ENCODE data around the gene NELL1. TPM values are rescaled to one million over a fixed set of nuclear protein-coding genes. Genes with fewer than 3 reads are reported as not detected.

NELL1 gene
- total RNA-seq, 1 experiment from 2014 or later, result not detected

DNA sequence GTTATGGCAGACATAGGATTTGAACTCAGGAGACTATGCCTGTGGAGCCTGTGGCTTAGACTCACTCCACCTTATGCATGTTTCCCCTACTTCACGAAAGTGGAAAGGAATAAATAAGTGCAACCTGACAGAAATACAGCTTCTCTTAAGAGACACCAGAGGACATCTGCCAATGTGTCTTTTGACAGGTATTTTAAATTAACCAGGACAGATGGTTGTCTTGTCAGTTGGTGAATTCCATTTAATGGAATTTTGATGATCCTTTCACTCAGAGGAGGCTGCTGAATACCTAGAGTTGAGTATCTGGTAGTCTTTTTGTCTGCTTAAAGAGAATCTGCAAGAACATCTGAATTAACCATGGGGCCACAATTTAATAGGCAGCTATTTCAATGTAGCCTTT lies 46.1 kb downstream of the NELL1 start:
- ATAC-seq (no peak), DNase-seq (ENCODE audit: low read depth, low spot score) (no peak)
- intact Hi-C loops (cut with micrococcal nuclease; ENCODE audit: unreplicated experiment), result no loop called here
- Histone ChIP-seq H3K4me3 (ENCODE audit: low read depth in 2 of 2, low read length in 2 of 2) (no peak overlapping the region), H3K36me3 (ENCODE audit: control insufficient read depth, insufficient read depth, low read length) (no peaks in the 10 kb centered on the region), H3K27ac (ENCODE audit: low read length) (no peak overlapping the region), H3K9me3 (ENCODE audit: control insufficient read depth, insufficient read depth, low read depth, low read length) (no peaks in the 10 kb centered on the region), H3K4me1 (ENCODE audit: control insufficient read depth, insufficient read depth, low read length) (no peaks in the 10 kb centered on the region), H3K27me3 (ENCODE audit: control insufficient read depth, insufficient read depth, low read length) (no peaks in the 10 kb centered on the region)
- CTCF ChIA-PET, result no interaction called here
- in situ Hi-C loops (cut with HindIII; ENCODE audit: low pct_unique_long_range_greater_than_20kb, low sequenced_read_pairs), result no loop called here
- POLR2A ChIA-PET, result no interaction called here
- TF ChIP-seq POLR2AphosphoS5 (IDR thresholded peaks at IDR 0.05; ENCODE audit: low read depth, low read length) (no peak), TCF7L2 (IDR thresholded peaks at IDR 0.05; ENCODE audit: low read depth, low read length) (no peak), SIN3A (IDR thresholded peaks at IDR 0.05; ENCODE audit: borderline replicate concordance, insufficient read depth, low read depth, low read length) (no peak), CTCF (IDR thresholded peaks at IDR 0.05) (no peak)
- TF ChIP-seq, protein P1, sequence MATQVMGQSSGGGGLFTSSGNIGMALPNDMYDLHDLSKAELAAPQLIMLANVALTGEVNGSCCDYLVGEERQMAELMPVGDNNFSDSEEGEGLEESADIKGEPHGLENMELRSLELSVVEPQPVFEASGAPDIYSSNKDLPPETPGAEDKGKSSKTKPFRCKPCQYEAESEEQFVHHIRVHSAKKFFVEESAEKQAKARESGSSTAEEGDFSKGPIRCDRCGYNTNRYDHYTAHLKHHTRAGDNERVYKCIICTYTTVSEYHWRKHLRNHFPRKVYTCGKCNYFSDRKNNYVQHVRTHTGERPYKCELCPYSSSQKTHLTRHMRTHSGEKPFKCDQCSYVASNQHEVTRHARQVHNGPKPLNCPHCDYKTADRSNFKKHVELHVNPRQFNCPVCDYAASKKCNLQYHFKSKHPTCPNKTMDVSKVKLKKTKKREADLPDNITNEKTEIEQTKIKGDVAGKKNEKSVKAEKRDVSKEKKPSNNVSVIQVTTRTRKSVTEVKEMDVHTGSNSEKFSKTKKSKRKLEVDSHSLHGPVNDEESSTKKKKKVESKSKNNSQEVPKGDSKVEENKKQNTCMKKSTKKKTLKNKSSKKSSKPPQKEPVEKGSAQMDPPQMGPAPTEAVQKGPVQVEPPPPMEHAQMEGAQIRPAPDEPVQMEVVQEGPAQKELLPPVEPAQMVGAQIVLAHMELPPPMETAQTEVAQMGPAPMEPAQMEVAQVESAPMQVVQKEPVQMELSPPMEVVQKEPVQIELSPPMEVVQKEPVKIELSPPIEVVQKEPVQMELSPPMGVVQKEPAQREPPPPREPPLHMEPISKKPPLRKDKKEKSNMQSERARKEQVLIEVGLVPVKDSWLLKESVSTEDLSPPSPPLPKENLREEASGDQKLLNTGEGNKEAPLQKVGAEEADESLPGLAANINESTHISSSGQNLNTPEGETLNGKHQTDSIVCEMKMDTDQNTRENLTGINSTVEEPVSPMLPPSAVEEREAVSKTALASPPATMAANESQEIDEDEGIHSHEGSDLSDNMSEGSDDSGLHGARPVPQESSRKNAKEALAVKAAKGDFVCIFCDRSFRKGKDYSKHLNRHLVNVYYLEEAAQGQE (IDR thresholded peaks at IDR 0.05; ENCODE audit: insufficient read depth in 1 of 2, low read depth in 2 of 2, low read length in 1 of 2), result no peak
- BruUV-seq (replicated peaks), result no TSS peak

- in situ Hi-C loops (cut with HindIII; ENCODE audit: low pct_unique_long_range_greater_than_20kb, low sequenced_read_pairs) (no loop called here), intact Hi-C loops (cut with micrococcal nuclease; ENCODE audit: unreplicated experiment) (no loop called here)
- ChIA-PET CTCF (no interaction called here), POLR2A (no interaction called here)
- Histone ChIP-seq H3K36me3 (ENCODE audit: control insufficient read depth, insufficient read depth, low read length) (no peaks in the 10 kb centered on the region), H3K4me1 (ENCODE audit: control insufficient read depth, insufficient read depth, low read length) (no peaks in the 10 kb centered on the region), H3K27ac (ENCODE audit: low read length) (no peak overlapping the region), H3K27me3 (ENCODE audit: control insufficient read depth, insufficient read depth, low read length) (no peaks in the 10 kb centered on the region), H3K9me3 (ENCODE audit: control insufficient read depth, insufficient read depth, low read depth, low read length) (no peaks in the 10 kb centered on the region), H3K4me3 (ENCODE audit: low read depth in 2 of 2, low read length in 2 of 2) (no peak overlapping the region)
- BruUV-seq (replicated peaks), result no TSS peak
- no peak for DNase-seq (ENCODE audit: low read depth, low spot score)
- ATAC-seq, result no peak
- TF ChIP-seq POLR2AphosphoS5 (IDR thresholded peaks at IDR 0.05; ENCODE audit: low read depth, low read length), result no peak
- TF ChIP-seq, protein P1 (IDR thresholded peaks at IDR 0.05; ENCODE audit: insufficient read depth in 1 of 2, low read depth in 2 of 2, low read length in 1 of 2), result no peak
- TF ChIP-seq TCF7L2 (IDR thresholded peaks at IDR 0.05; ENCODE audit: low read depth, low read length), result no peak
- TF ChIP-seq CTCF (IDR thresholded peaks at IDR 0.05), result no peak
- no peak for TF ChIP-seq SIN3A (IDR thresholded peaks at IDR 0.05; ENCODE audit: borderline replicate concordance, insufficient read depth, low read depth, low read length)
These were observed 46.5 kb downstream of the NELL1 start for GRCh38 chr11:20715931-20716330.
